Heart left ventricle (tissue), 16 donors: Measurements from ENCODE around the gene CACNB2. TPM values are rescaled to one million over a fixed set of nuclear protein-coding genes. Genes with fewer than 3 reads are reported as not detected.
A peak's percentile ranks its signal among the peaks of the same experiment; 100 is the strongest.
"Not testable (repeated sequence)": the region's sequence is repeated elsewhere in the genome, so short reads cannot be mapped to it uniquely, and the experiment has no call there.

Source experiments
- ATAC-seq, 4 donors: fragments of 200-7000 bp; cut with Tn5 transposase; one replicate each; pipeline ENCODE4 v1.9.1; 2020 to 2022; ENCODE audit warnings: moderate library complexity in 4 of 4, mild to moderate bottlenecking in 3 of 4, moderate number of reproducible peaks in 1 of 4
- DNase-seq, 5 donors: peaks; one replicate each; pipeline ENCODE4 v3.0.0-alpha.2; 2020
- H3K27ac ChIP-seq, 12 donors: fragments of 200-600 bp; sonication (generic) in 4 of 12; one replicate each; pipeline versions ENCODE4 v1.5.0 to v1.8.0; 2016 to 2022; ENCODE audit warnings: mild to moderate bottlenecking in 2 of 12
- H3K27me3 ChIP-seq, 9 donors: fragments of 200-600 bp; sonication (generic) in 2 of 9; one replicate each; pipeline versions ENCODE4 v1.5.1 to v1.8.0; 2016 to 2022; ENCODE audit warnings: mild to moderate bottlenecking in 3 of 9
- H3K36me3 ChIP-seq, 9 donors: fragments of 200-600 bp; sonication (generic) in 2 of 9; one replicate each; pipeline versions ENCODE4 v1.5.0 to v1.8.0; 2018 to 2022; ENCODE audit warnings: mild to moderate bottlenecking in 2 of 9
- H3K4me1 ChIP-seq, 12 donors: fragments of 200-600 bp; sonication (generic) in 4 of 12; one replicate each; pipeline versions ENCODE4 v1.5.0 to v1.8.0; 2016 to 2022; ENCODE audit warnings: mild to moderate bottlenecking in 3 of 12
- H3K4me3 ChIP-seq, 12 donors: fragments of 200-600 bp; sonication (generic) in 4 of 12; one replicate each; pipeline versions ENCODE4 v1.5.0 to v1.8.0; 2017 to 2022; ENCODE audit warnings: mild to moderate bottlenecking in 9 of 12, moderate library complexity in 4 of 12
- H3K9me3 ChIP-seq, 12 donors: fragments of 200-600 bp; sonication (generic) in 4 of 12; one replicate each; pipeline versions ENCODE4 v1.5.0 to v1.8.0; 2016 to 2022; ENCODE audit warnings: mild to moderate bottlenecking in 1 of 12
- CTCF ChIP-seq, 12 donors: fragments of 200-600 bp; sonication (generic) in 4 of 12; IDR thresholded peaks; one replicate each; pipeline versions ENCODE4 v1.5.0 to v1.8.0; 2018 to 2022; ENCODE audit warnings: antibody characterized with exemption in 12 of 12, mild to moderate bottlenecking in 5 of 12
- POLR2A ChIP-seq, 2 donors: fragments of 450-650 bp; IDR thresholded peaks; one replicate each; pipeline ENCODE4 v1.6.1; 2017; ENCODE audit warnings: antibody characterized with exemption in 2 of 2, mild to moderate bottlenecking in 2 of 2, moderate library complexity in 2 of 2
- WGBS, 4 donors: extraction: QIAGEN DNeasy Blood & Tissue Kit in 2 of 4; methylation state at CpG; one replicate each; pipeline versions ENCODE4 v1.1.5 to v1.1.7; 2013 to 2018; 5-methylcytosine and 5-hydroxymethylcytosine counted together
- intact Hi-C, 10 donors: fragments of 100-400 bp; cut with DNase I; formaldehyde crosslinking; loops; one replicate each; pipeline versions ENCODE4 v1.11.1 to v1.14.2; 2022
- polyA plus RNA-seq, 2 donors: library from polyadenylated mRNA; stranded (reverse); fragments of 200-250 nt; gene quantifications; one replicate each; pipeline ENCODE4 v1.2.3, GENCODE V29; 2013
- total RNA-seq, 9 donors: library from RNA; depleted of rRNA in 2 of 9; stranded (reverse); fragments of >200 nt in 2 of 9; fragmentation: NEBNext Ultra II Directional in 3 of 9; extraction: Animal tissue kit (Norgen Biotek cat#: 25700) in 3 of 9; gene quantifications; one replicate each; pipeline versions ENCODE4 v1.1.0 to v1.2.4, GENCODE V29; 2016 to 2023
- donor health status: ischemic (EF 13 %, LVEDD 7.1; RV severe dilation, severe dysfunction).
- donor health status: healthy with polysubstance abuse.
- donor health status: DM: no; HTN: yes; CAD: no.
- donor health status: DM: no; HTN: no; CAD: no.
- donor health status: ischemic (EF 25% LVEDD 6.9; RV normal size, moderate dysfunction).
- donor health status: ischemic (EF 25% LVEDD 5.7; RV mildly dilated, moderate dysfunction).
- donor health status: healthy.
- donor health status: DM: yes; HTN: yes; CAD: no.
- donor health status: ischemic (EF 35%, LVEDD 5.7; RV mildly dilated, moderate dysfunction).
- donor health status: nonischemic (EF 11% LVEDD 7.7; RV severe dilation, severe dysfunction).
- donor health status: DM: yes; HTN: yes; CAD: no.
- donor health status: PGD.
- donor health status: ischemic (EF 29% LVEDD 5.4; RV normal size, mild dysfunction).
- donor health status: nonischemic (EF 23%, LVEDD 6.1; RV moderate dilation, normal function).

The CACNB2 gene
- total and polyA plus RNA-seq, 11 donors = 11.4 to 63.2 (median 33.2) TPM

DNA sequence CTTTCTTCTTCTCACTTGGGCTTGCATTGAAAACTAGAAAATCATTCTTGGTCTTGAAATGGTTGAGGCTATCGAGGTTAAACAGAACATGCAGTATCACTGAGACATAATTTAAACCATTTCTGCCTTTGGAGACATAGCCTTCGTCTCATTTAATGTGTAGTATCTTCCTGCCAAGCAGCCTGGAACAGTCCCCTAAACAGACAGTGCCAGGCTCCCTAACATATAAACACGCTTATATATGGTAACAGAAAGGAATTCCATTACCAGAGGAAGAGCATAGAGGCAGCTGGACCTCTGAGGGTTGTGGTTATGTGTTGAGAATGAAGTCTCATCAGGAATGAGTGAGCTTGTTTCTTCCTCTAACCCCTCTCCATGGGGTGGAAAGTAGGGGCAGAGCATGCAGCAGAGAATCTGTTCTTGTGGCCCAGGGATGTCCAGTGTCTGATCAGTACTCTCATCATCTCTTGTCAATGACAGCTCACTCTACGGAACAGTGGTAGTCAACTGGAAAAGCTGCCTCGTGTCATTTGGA is 11.2 kb downstream of the CACNB2 start:
- intact Hi-C loops = no loop called here
- TF ChIP-seq CTCF (IDR thresholded peaks at IDR 0.05) = no peak
- no peak for TF ChIP-seq POLR2A (IDR thresholded peaks at IDR 0.05)
- Histone ChIP-seq H3K9me3 (no peaks in the 10 kb centered on the region), H3K27ac (peak overlapping the region in 1 of 12 donors; percentile 27), H3K36me3 (no peaks in the 10 kb centered on the region), H3K27me3 (no peaks in the 10 kb centered on the region), H3K4me1 (peaks cover 0 to 4% (median 0%) of the 10 kb centered on the region in 12 donors), H3K4me3 (no peak overlapping the region)
- 86 to 92% (median 89%) methylated on average over 5 of the region's 5 CpGs for WGBS, 4 donors
- ATAC-seq (no peak), DNase-seq (no peak)

DNA sequence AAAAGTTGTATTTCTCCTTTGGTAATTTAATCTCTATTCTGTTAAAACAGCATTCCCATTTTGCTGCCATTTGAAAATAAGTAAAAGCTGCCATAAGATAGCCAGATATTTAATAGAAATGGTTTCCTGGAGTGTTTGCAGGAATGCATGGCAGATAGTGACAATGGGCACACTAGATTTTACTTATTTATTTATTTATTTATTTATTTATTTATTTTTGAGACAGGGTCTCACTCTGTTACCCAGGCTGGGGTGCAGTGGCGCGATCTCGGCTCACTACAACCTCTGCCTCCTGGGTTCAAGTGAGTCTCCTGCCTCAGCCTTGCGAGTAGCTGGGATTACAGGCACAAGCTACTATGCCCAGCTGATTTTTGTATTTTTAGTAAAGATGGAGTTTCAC is 13.2 kb downstream of the CACNB2 start:
- DNase-seq, H3K27me3 ChIP-seq, H3K9me3 ChIP-seq, H3K4me3 ChIP-seq, H3K27ac ChIP-seq, H3K36me3 ChIP-seq, H3K4me1 ChIP-seq, ATAC-seq, intact Hi-C loops: not testable (repeated sequence)
- WGBS, 4 donors = 97 to 98% (median 97%) methylated on average over 4 of the region's 4 CpGs

DNA sequence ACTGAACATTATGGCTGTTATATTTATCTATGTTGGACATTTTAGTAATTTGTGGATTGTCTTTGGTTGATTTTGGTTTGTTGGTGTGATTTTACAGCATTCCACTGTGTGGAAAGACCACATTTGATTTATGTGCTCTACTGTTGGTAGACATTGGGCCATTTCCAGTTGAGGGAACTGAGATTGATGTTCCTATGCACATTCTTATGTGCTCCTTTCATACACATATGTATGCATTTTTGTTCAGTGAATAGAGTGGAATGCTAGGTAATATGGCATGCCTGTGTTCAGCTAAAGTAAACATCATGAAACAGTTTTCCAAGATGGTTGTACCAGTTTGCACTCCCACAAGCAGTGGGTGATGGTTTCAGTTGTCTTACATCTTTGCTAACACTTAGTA is 15.1 kb downstream of the CACNB2 start:
- no peak for ATAC-seq
- H3K4me1 ChIP-seq = peaks cover 0 to 10% (median 0%) of the 10 kb centered on the region in 12 donors
- no peaks in the 10 kb centered on the region for H3K27me3 ChIP-seq
- DNase-seq = no peak
- no peaks in the 10 kb centered on the region for H3K36me3 ChIP-seq
- no peaks in the 10 kb centered on the region for H3K9me3 ChIP-seq
- intact Hi-C loops = no loop called here
- no peak overlapping the region for H3K27ac ChIP-seq
- H3K4me3 ChIP-seq = no peak overlapping the region
- no peak for TF ChIP-seq POLR2A (IDR thresholded peaks at IDR 0.05)
- TF ChIP-seq CTCF (IDR thresholded peaks at IDR 0.05) = no peak

- H3K36me3 ChIP-seq, H3K4me1 ChIP-seq, H3K4me3 ChIP-seq, H3K27me3 ChIP-seq, DNase-seq, intact Hi-C loops, ATAC-seq, H3K9me3 ChIP-seq: not testable (repeated sequence)
- 90 to 95% (median 93%) methylated on average over 8 of the region's 8 CpGs for WGBS, 4 donors
- H3K27ac ChIP-seq = peak overlapping the region in 1 of 12 donors; percentile 45
Measured at GRCh38 chr10:18156797-18157196, 16.6 kb downstream of the CACNB2 start.

DNA sequence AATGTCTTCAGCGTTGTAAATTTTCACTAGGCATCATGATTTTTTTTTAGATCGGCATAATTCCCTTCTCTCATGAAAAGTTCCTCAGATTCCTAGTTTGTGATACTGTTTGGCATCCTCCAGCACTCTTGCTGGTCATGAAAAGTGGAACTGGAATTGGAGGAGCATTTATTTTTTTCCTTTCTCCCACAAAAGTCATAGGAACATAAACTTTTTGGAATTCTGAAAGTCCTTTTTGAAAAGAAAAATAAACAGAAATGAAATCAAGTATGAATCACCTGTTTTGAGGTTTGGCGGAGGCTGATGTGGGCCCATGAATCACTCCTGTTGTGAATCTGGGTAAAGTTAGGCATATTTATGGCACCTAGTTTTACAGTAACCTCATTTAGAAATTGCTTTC is 17.7 kb downstream of the CACNB2 start:
- ATAC-seq (no peak), DNase-seq (no peak)
- intact Hi-C loops = no loop called here
- Histone ChIP-seq H3K4me3 (no peak overlapping the region), H3K27me3 (no peaks in the 10 kb centered on the region), H3K27ac (peak overlapping the region in 1 of 12 donors; percentile 61), H3K4me1 (peaks cover 0 to 10% (median 0%) of the 10 kb centered on the region in 12 donors), H3K9me3 (no peaks in the 10 kb centered on the region), H3K36me3 (no peaks in the 10 kb centered on the region)
- no peak for TF ChIP-seq POLR2A (IDR thresholded peaks at IDR 0.05)
- TF ChIP-seq CTCF (IDR thresholded peaks at IDR 0.05) = no peak
- WGBS, 4 donors = 74 to 81% (median 77%) methylated on average over 3 of the region's 3 CpGs
